Heart right ventricle (tissue), 16 donors: Measurements from ENCODE around the gene HOXA11. TPM values are rescaled to one million over a fixed set of nuclear protein-coding genes. Genes with fewer than 3 reads are reported as not detected.

Source experiments
- ATAC-seq, 8 donors: fragments of 200-7000 bp; cut with Tn5 transposase; one replicate each; pipeline ENCODE4 v1.9.1; 2020; ENCODE audit warnings: mild to moderate bottlenecking in 8 of 8, moderate library complexity in 8 of 8, moderate number of reproducible peaks in 1 of 8
- DNase-seq, 2 donors: peaks; one replicate each; pipeline ENCODE4 v3.0.0-alpha.2; 2020
- H3K27ac ChIP-seq, 10 donors: fragments of 200-600 bp; sonication (generic) in 2 of 10; one replicate each; pipeline versions ENCODE4 v1.5.0 to v1.8.0; 2020 to 2022; ENCODE audit warnings: mild to moderate bottlenecking in 3 of 10
- H3K27me3 ChIP-seq, 7 donors: fragments of 200-600 bp; one replicate each; pipeline ENCODE4 v1.8.0; 2021 to 2022; ENCODE audit warnings: mild to moderate bottlenecking in 2 of 7
- H3K36me3 ChIP-seq, 9 donors: fragments of 200-600 bp; sonication (generic) in 1 of 9; one replicate each; pipeline versions ENCODE4 v1.5.0 to v1.8.0; 2020 to 2022; ENCODE audit warnings: mild to moderate bottlenecking in 2 of 9
- H3K4me1 ChIP-seq, 9 donors: fragments of 200-600 bp; sonication (generic) in 1 of 9; one replicate each; pipeline versions ENCODE4 v1.5.0 to v1.8.0; 2020 to 2022; ENCODE audit warnings: mild to moderate bottlenecking in 4 of 9
- H3K4me3 ChIP-seq, 10 donors: fragments of 200-600 bp; sonication (generic) in 2 of 10; one replicate each; pipeline versions ENCODE4 v1.5.0 to v1.8.0; 2020 to 2022; ENCODE audit warnings: mild to moderate bottlenecking in 7 of 10, moderate library complexity in 2 of 10
- H3K9me3 ChIP-seq, 11 donors: fragments of 200-600 bp in 10 of 11; sonication (generic) in 2 of 11; one replicate each; pipeline versions ENCODE4 v1.5.0 to v1.8.0; 2013 to 2022; ENCODE audit warnings: mild to moderate bottlenecking in 2 of 11, control low read depth in 1 of 11, moderate library complexity in 1 of 11
- CTCF ChIP-seq, 9 donors: fragments of 200-600 bp; sonication (generic) in 2 of 9; IDR thresholded peaks; one replicate each; pipeline versions ENCODE4 v1.5.0 to v1.8.0; 2021 to 2022; ENCODE audit warnings: antibody characterized with exemption in 9 of 9, mild to moderate bottlenecking in 5 of 9, moderate library complexity in 1 of 9
- WGBS, 2 donors: extraction: QIAGEN DNeasy Blood & Tissue Kit; methylation state at CpG; one replicate each; pipeline ENCODE4 v1.1.7; 2013; ENCODE audit warnings: inconsistent platforms in 1 of 2; 5-methylcytosine and 5-hydroxymethylcytosine counted together
- intact Hi-C, 10 donors: fragments of 100-400 bp; cut with DNase I; formaldehyde crosslinking; loops; one replicate each; pipeline versions ENCODE4 v1.11.1 to v1.14.2; 2022
- polyA plus RNA-seq, 2 donors: library from polyadenylated mRNA; stranded (reverse); fragments of 200-250 nt; gene quantifications; one replicate each; pipeline ENCODE4 v1.2.3, GENCODE V29; 2013
- total RNA-seq, 10 donors: library from RNA; stranded (reverse); fragmentation: NEBNext Ultra II Directional in 3 of 10; extraction: Animal tissue kit (Norgen Biotek cat#: 25700) in 3 of 10; gene quantifications; one replicate each; pipeline versions ENCODE4 v1.2.1 to v1.2.4, GENCODE V29; 2021 to 2023
- donor health status: Arrhythmogenic right ventricular cardiomyopathy.
- donor health status: ischemic (EF 13 %, LVEDD 7.1; RV severe dilation, severe dysfunction).
- donor health status: healthy with polysubstance abuse.
- donor health status: DM: no; HTN: yes; CAD: no.
- donor health status: DM: no; HTN: no; CAD: no.
- donor health status: ischemic (EF 25% LVEDD 6.9; RV normal size, moderate dysfunction).
- donor health status: ischemic (EF 25% LVEDD 5.7; RV mildly dilated, moderate dysfunction).
- donor health status: healthy.
- donor health status: DM: yes; HTN: yes; CAD: no.
- donor health status: Ischemic cardiomyopathy.
- donor health status: ischemic (EF 35%, LVEDD 5.7; RV mildly dilated, moderate dysfunction).
- donor health status: nonischemic (EF 11% LVEDD 7.7; RV severe dilation, severe dysfunction).
- donor health status: DM: yes; HTN: yes; CAD: no.
- donor health status: PGD.
- donor health status: ischemic (EF 29% LVEDD 5.4; RV normal size, mild dysfunction).
- donor health status: nonischemic (EF 23%, LVEDD 6.1; RV moderate dilation, normal function).

The HOXA11 gene
- total and polyA plus RNA-seq, 12 donors, result not detected

- intact Hi-C loops, result no loop called here
- TF ChIP-seq CTCF (IDR thresholded peaks at IDR 0.05), result no peak
- Histone ChIP-seq H3K27me3 (peaks cover 85 to 100% (median 100%) of the 10 kb centered on the region in 7 donors), H3K36me3 (peaks cover 0 to 3% (median 0%) of the 10 kb centered on the region in 9 donors), H3K4me3 (no peak overlapping the region), H3K27ac (no peak overlapping the region), H3K4me1 (peaks cover 8 to 61% (median 30%) of the 10 kb centered on the region in 9 donors), H3K9me3 (no peaks in the 10 kb centered on the region)
- ATAC-seq (no peak), DNase-seq (no peak)
- WGBS, 2 donors, result 5 to 11% methylated on average over 30 of the region's 30 CpGs
Observed at GRCh38 chr7:27171637-27172314, 13.3 kb downstream of the HOXA11 start.

GRCh38 chr7:27171325-27171636 is 13.8 kb downstream of the HOXA11 start:
- intact Hi-C loops, result no loop called here
- Histone ChIP-seq H3K9me3 (no peaks in the 10 kb centered on the region), H3K36me3 (peaks cover 0 to 4% (median 0%) of the 10 kb centered on the region in 9 donors), H3K27ac (no peak overlapping the region), H3K27me3 (peaks cover 87 to 100% (median 100%) of the 10 kb centered on the region in 7 donors), H3K4me3 (no peak overlapping the region), H3K4me1 (peaks cover 8 to 66% (median 30%) of the 10 kb centered on the region in 9 donors)
- WGBS, 2 donors, result 4 to 12% methylated on average over 8 of the region's 8 CpGs
- DNase-seq (no peak), ATAC-seq (no peak)
- no peak for TF ChIP-seq CTCF (IDR thresholded peaks at IDR 0.05)

GRCh38 chr7:27170426-27171324 is 14.4 kb downstream of the HOXA11 start:
- no peak for TF ChIP-seq CTCF (IDR thresholded peaks at IDR 0.05)
- no peak overlapping the region for H3K27ac ChIP-seq
- ATAC-seq, result no peak
- 15 to 21% methylated on average over 11 of the region's 11 CpGs for WGBS, 2 donors
- intact Hi-C loops, result no loop called here
- H3K4me3 ChIP-seq, result no peak overlapping the region
- H3K36me3 ChIP-seq, result peaks cover 0 to 10% (median 0%) of the 10 kb centered on the region in 9 donors
- H3K27me3 ChIP-seq, result peaks cover 87 to 100% (median 100%) of the 10 kb centered on the region in 7 donors
- no peak for DNase-seq
- H3K4me1 ChIP-seq, result peaks cover 8 to 72% (median 34%) of the 10 kb centered on the region in 9 donors
- H3K9me3 ChIP-seq, result no peaks in the 10 kb centered on the region

- no peak overlapping the region for H3K27ac ChIP-seq
- no peak for ATAC-seq
- TF ChIP-seq CTCF (IDR thresholded peaks at IDR 0.05), result no peak
- H3K9me3 ChIP-seq, result no peaks in the 10 kb centered on the region
- peaks cover 0 to 18% (median 0%) of the 10 kb centered on the region in 9 donors for H3K36me3 ChIP-seq
- H3K4me1 ChIP-seq, result peaks cover 8 to 81% (median 42%) of the 10 kb centered on the region in 9 donors
- intact Hi-C loops, result loop anchor here in 7 of 10 donors (10.0 kb wide), 6 partner anchors 315 to 1305 kb away; no protein-coding TSS in a partner anchor
- DNase-seq, result no peak
- WGBS, 2 donors, result 2 to 5% methylated on average over 41 to 46 of the region's 46 CpGs
- H3K4me3 ChIP-seq, result no peak overlapping the region
- H3K27me3 ChIP-seq, result peaks cover 88 to 100% (median 100%) of the 10 kb centered on the region in 7 donors
Observed at GRCh38 chr7:27169658-27170425, 15.2 kb downstream of the HOXA11 start.
